ENCODE results near the gene MRPL18.

MRPL18 gene

GRCh38 chr6:159844737-159845645 is 54.7 kb downstream of the MRPL18 start:
- no peak for DNase-seq (ENCODE audit: low spot score)

All from hematopoietic multipotent progenitor cell treated with erythropoietin and hydrocortisone succinate and interleukin-3 and kit ligand, for 15 days (in vitro differentiated cells).